ENCODE data around the gene ITGAD.

Gene ITGAD

DNA sequence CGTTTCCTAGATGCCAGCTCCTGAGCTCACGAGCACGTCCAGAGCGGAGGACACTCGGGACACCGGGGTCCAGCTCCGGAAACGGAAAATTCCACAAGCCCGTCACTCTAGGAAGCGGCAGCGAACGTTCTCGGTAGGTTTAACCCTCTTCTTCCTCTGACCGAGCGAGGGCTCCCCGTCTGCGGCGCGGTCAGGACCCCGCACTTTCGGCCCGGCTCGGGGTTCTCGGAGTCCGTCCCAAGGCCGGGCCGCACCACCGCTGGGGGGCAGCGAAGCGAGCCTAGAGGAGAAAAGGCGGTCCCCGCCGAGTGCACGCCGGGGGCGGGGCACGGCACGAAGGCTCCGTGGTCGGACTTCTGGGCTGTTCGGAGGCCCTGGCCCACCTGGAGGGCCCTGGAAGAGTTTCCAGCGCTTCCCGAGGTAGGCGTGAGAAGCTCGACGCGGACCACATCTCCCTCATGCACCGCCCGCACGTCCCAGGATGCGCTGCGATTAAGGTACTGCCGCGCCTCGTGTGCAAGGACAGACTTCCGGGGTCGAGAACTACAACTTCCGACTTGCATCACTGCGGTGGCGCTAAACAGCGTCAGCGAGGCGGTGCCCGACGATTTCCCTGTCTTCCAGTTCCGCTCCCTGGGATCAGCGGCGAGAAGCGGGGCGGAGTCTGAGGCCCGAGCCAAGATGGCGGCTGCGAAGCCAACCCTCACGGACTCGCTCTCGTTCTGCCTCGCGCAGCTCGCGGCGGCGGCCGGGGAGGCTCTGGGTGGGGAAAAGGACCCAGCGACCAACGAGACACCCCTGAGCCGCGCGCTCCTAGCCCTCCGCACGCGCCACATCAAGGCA is 65.9 kb downstream of the ITGAD start, which contains the start of gene ARMC5:
ARMC5 (plus strand) TSS at position 658 of the 843 bp plus-strand sequence; CDS start at position 682, 24 bp downstream.
- Mint-ChIP-seq H3K9me3 (no peaks in the 10 kb centered on the region), H3K27ac (peak within 1 kb of the TSS; percentile 98), H3K27me3 (peaks cover 3% of the 10 kb centered on the region), H3K4me3 (peak within 1 kb of the TSS; percentile 92), H3K4me1 (peaks cover 53% of the 10 kb centered on the region), H3K36me3 (peaks cover 37% of the 10 kb centered on the region)
- CTCF ChIA-PET, result interaction anchor here (1.2 to 7.8 kb wide), 8 partner anchors 10 to 408 kb away, joined by 3 to 62 read pairs (median 4); partner anchors contain the start of gene RUSF1
- DNase-seq, result peak; percentile 98

DNA sequence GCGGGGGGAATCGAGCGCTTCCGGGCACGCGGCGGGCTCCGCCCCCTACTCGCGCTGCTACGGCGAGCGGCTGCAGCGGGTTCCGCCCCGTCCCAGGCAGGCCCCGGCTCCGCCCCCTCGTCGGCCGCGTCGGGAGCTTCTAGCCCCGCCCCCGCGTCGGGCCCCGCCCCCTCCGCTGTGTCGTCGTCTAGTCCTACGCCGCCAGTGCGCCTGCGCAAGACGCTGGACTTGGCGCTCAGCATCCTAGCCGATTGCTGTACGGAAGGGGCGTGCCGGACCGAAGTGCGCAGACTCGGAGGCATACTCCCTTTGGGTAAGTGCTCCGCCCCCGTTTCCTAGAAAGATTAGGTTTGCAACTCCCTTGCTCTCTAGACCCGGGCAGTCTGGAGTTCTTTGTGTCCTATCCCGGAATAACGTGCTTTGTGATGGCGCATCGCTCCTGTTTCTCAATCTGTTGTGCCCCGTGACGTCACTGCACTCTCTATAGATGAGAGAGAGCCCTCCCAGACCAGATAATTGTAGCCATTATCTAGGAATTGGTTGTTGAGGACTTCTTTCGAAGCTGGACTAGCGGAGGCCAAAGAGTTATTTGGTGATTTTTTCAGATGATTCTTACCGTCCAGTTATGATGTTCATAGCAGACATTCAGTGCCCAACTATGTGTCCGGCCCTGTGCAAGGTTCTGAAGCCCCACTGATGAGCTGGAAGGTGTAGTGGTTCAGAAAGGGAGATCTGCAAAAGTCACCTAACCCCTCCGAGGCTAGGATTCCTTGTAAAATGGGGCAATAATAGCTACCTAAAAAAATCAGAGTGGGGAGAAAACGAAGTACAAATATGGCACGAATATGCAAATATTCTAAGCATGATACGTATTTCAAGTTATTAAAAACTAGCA is 66.8 kb downstream of the ITGAD start:
- no peaks in the 10 kb centered on the region for H3K9me3 Mint-ChIP-seq
- peaks cover 38% of the 10 kb centered on the region for H3K36me3 Mint-ChIP-seq
- H3K27ac Mint-ChIP-seq, result peak overlapping the region; percentile 98
- H3K4me1 Mint-ChIP-seq, result peaks cover 49% of the 10 kb centered on the region
- peaks cover 3% of the 10 kb centered on the region for H3K27me3 Mint-ChIP-seq
- CTCF ChIA-PET, result interaction anchor here (0.8 to 7.8 kb wide), 19 partner anchors 9 to 417 kb away, joined by 3 to 62 read pairs (median 4); partner anchors contain the start of genes PYCARD, RUSF1 and ZNF267
- H3K4me3 Mint-ChIP-seq, result peak overlapping the region; percentile 92
- peak; percentile 100 for DNase-seq

DNA sequence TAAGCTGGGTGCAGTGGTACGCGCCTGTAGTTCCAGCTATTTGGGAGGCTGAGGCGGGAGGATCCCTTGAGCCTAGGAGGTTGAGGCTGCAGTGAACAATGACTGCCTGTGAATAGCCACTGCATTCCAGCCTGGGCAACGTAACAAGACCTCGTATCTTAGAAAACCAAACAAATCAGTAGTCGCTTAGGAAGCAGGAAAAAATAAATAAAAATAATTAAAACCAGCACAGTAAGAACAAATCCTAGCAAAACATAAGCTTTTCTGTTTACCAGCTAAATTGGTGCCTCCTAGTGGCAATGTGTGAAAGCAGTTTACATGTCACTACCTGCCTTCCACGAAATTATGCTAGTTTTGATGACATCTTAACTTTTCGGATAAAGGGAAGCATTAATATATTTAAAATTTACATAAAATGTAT is 67.5 kb downstream of the ITGAD start:
- H3K4me1 Mint-ChIP-seq, result peaks cover 43% of the 10 kb centered on the region
- no peaks in the 10 kb centered on the region for H3K9me3 Mint-ChIP-seq
- CTCF ChIA-PET, result interaction anchor here (0.8 to 7.8 kb wide), 18 partner anchors 9 to 417 kb away, joined by 3 to 62 read pairs (median 4); partner anchors contain the start of genes PYCARD, RUSF1 and ZNF267
- peak overlapping the region; percentile 98 for H3K27ac Mint-ChIP-seq
- peak; percentile 37 for DNase-seq
- H3K27me3 Mint-ChIP-seq, result peaks cover 3% of the 10 kb centered on the region
- H3K36me3 Mint-ChIP-seq, result peaks cover 40% of the 10 kb centered on the region
- peak overlapping the region; percentile 92 for H3K4me3 Mint-ChIP-seq

DNA sequence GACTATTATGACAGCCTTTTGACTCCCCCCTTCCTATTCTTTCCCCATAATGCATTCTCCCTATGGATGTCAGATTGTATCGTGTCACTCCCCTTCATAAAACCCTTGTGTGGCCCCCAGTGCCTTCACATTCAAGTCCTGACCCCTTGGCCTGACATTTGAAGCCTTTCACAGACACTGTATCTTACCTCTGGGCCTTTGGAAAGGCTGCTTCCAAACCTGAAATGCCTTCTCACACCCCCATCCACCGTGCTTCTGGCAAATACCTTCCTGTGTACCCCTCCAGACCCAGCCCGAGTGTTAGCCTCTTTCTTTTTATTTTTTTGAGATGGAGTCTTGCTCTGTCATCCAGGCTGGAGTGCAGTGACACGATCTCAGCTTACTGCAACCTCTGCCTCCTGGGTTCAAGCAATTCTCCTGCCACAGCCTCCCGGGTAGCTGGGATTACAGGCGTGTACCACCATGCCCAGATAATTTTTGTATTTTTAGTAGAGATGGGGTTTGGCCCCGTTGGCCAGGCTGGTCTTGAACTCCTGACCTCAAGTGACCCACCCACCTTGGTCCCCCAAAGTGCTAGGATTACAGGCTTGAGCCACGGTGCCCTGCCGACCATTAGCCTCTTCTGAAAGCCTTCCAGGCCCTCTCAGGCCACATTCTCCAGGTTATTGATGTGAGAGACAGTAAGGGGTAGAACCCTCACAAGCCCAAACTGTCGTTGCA is 68.2 kb downstream of the ITGAD start:
- Mint-ChIP-seq H3K27me3 (peaks cover 3% of the 10 kb centered on the region), H3K36me3 (peaks cover 35% of the 10 kb centered on the region), H3K27ac (peak overlapping the region; percentile 35), H3K4me1 (peaks cover 36% of the 10 kb centered on the region), H3K9me3 (no peaks in the 10 kb centered on the region), H3K4me3 (no peak overlapping the region)
- CTCF ChIA-PET, result interaction anchor here (0.8 to 7.8 kb wide), 15 partner anchors 9 to 416 kb away, joined by 3 to 62 read pairs (median 4); partner anchors contain the start of genes PYCARD and ZNF267
- no peak for DNase-seq

DNA sequence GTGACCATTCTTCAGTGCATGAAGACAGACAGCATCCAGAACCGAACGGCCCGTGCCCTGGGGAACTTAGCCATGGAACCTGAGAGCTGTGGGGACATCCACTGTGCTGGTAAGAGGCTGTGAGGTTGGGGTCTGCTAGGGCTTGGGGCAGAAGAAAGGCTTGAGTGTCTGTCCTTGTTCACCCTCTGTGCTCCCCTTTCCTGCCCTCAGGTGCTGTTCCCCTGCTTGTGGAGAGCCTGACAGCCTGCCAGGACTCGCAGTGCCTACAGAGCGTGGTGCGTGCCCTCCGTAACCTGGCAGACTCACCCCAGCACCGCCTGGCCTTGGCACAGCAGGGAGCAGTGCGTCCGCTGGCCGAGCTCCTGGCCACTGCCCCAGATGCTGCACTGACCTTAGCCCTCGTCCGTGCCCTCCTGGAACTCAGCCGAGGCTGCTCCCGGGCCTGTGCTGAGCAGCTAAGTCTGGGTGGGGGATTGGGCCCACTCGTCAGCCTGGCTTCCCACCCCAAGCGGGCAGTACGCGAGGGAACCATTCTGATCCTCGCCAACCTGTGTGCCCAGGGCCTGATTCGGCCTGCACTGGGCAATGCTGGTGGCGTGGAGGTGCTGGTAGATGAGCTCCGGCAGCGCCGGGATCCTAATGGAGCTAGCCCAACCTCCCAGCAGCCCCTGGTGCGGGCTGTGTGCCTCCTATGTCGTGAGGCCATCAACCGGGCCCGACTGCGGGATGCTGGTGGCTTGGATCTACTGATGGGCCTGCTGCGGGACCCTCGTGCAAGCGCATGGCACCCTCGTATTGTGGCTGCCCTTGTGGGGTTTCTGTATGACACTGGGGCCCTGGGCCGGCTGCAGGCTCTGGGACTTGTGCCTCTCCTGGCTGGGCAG is 69.0 kb downstream of the ITGAD start:
- Mint-ChIP-seq H3K36me3 (peaks cover 34% of the 10 kb centered on the region), H3K9me3 (no peaks in the 10 kb centered on the region), H3K4me1 (peaks cover 33% of the 10 kb centered on the region), H3K27ac (no peak overlapping the region), H3K4me3 (no peak overlapping the region), H3K27me3 (peaks cover 3% of the 10 kb centered on the region)
- DNase-seq, result no peak
- CTCF ChIA-PET, result interaction anchor here (0.5 to 7.8 kb wide), 4 partner anchors 14 to 405 kb away, joined by 3 to 62 read pairs (median 11); partner anchors contain the start of gene RUSF1

DNA sequence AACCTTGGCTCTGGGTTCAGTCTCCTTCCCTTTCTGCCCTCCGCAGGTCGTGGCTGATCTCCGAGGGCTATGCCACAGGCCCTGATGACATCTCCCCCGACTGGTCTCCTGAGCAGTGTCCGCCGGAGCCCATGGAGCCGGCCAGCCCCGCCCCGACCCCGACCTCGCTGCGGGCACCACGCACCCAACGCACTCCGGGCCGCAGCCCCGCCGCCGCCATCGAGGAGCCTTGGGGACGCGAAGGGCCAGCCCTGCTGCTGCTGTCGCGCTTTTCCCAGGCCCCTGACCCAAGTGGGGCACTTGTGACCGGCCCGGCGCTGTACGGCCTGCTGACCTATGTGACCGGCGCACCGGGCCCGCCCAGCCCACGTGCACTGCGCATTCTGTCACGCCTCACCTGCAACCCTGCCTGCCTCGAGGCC is 71.2 kb downstream of the ITGAD start:
- Mint-ChIP-seq H3K4me3 (no peak overlapping the region), H3K9me3 (no peaks in the 10 kb centered on the region), H3K27me3 (peaks cover 2% of the 10 kb centered on the region), H3K36me3 (peaks cover 27% of the 10 kb centered on the region), H3K4me1 (peaks cover 30% of the 10 kb centered on the region), H3K27ac (no peak overlapping the region)
- CTCF ChIA-PET, result interaction anchor here (0.9 kb wide), 1 partner anchor 14 kb away, joined by 3 read pairs; no protein-coding TSS in a partner anchor
- DNase-seq, result no peak

DNA sequence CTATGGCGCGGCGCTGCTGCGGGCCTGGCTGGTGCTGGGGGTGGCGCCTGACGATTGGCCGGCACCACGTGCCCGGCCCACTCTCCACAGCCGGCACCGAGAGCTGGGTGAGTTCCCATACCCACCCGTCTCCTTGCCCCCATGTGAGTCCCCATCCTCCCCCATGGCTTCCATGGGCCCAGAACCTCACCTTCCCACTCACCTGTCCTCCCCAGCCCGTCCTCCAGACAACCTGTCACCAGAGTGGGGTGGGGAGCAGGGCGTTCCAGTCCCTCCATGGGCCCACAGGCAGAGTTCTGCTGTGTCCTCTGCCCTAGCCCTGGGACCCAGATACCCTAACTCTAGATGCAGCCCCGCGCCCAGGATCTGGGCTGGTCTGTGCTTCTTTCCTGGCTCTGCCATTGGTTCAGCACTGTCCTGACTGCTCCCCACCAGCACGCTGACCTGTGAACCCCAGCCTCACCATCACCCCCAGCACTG is 71.7 kb downstream of the ITGAD start:
- Mint-ChIP-seq H3K4me3 (no peak overlapping the region), H3K27me3 (no peaks in the 10 kb centered on the region), H3K4me1 (peaks cover 29% of the 10 kb centered on the region), H3K9me3 (no peaks in the 10 kb centered on the region), H3K27ac (no peak overlapping the region), H3K36me3 (peaks cover 27% of the 10 kb centered on the region)
- no peak for DNase-seq
- CTCF ChIA-PET, result no interaction called here

DNA sequence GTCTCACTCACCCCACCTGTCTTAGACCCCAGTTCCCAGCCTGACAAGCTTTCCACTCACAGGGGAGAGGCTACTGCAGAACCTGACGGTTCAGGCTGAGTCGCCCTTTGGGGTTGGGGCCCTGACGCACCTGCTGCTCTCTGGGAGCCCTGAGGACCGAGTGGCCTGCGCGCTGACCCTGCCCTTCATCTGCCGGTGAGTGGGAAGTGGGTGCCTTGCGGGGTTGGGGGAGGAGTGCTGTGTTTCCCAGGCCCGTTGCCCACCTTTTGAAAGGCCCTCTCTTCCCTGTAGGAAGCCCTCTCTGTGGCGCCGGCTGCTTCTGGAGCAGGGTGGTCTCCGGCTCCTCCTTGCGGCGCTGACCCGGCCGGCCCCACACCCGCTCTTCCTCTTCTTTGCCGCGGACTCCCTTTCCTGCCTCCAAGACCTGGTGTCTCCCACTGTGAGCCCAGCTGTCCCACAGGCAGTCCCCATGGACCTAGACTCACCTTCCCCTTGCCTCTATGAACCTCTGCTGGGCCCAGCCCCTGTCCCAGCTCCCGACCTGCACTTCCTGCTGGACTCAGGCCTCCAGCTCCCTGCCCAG is 72.7 kb downstream of the ITGAD start:
- Mint-ChIP-seq H3K27me3 (peaks cover 7% of the 10 kb centered on the region), H3K27ac (no peak overlapping the region)
- DNase-seq, result no peak

DNA sequence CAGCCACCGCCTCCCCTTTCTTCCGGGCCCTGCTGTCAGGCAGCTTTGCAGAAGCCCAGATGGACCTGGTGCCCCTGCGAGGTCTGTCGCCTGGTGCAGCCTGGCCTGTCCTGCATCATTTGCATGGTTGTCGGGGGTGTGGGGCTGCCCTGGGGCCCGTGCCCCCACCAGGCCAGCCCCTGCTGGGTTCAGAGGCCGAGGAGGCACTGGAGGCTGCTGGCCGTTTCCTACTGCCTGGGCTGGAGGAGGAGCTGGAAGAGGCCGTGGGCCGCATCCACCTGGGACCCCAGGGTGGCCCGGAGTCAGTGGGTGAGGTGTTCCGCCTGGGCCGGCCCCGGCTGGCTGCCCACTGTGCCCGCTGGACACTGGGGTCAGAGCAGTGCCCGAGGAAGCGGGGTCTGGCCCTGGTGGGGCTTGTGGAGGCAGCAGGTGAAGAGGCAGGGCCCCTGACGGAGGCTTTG is 73.3 kb downstream of the ITGAD start:
- Mint-ChIP-seq H3K27me3 (peaks cover 12% of the 10 kb centered on the region), H3K36me3 (peaks cover 27% of the 10 kb centered on the region), H3K4me3 (no peak overlapping the region), H3K4me1 (peaks cover 14% of the 10 kb centered on the region), H3K27ac (no peak overlapping the region), H3K9me3 (no peaks in the 10 kb centered on the region)
- CTCF ChIA-PET, result no interaction called here
- DNase-seq, result no peak

More for the DNA sequence above, 72.7 kb downstream of the ITGAD start:
- CTCF ChIA-PET, result no interaction called here
- no peak overlapping the region for H3K4me3 Mint-ChIP-seq
- peaks cover 18% of the 10 kb centered on the region for H3K4me1 Mint-ChIP-seq
- H3K36me3 Mint-ChIP-seq, result peaks cover 27% of the 10 kb centered on the region
- no peaks in the 10 kb centered on the region for H3K9me3 Mint-ChIP-seq

DNA sequence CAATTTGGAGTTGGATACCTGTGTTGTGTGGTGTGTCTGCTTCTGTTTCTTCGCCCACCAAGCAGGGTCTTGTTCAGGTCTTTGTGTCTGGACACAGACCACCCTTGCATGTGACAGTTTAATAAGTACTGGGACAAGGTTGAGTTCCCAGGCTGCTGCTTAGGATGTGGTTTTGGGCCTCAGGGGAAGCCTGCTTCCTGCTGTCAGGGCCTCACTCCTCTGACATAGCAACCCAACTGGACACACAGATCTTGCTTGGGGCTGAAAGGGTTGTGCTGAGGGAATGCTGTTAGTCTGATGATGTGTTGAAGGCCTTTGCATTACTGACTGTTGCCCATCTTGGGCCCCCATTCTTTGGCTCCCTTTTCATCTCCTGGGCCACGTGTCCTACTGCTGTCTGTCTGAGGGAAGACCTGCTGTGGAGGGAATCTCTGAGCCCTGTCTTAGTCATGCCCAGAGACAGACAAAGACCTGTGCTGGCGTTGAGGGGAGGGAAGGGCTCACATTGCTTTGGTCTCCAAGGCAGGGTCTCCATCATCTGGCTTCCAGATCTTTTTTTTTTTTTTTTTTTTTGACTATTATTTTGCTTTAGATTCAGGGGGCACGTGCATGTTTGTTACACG is 74.1 kb downstream of the ITGAD start:
- peaks cover 27% of the 10 kb centered on the region for H3K36me3 Mint-ChIP-seq
- no peak overlapping the region for H3K4me3 Mint-ChIP-seq

DNA sequence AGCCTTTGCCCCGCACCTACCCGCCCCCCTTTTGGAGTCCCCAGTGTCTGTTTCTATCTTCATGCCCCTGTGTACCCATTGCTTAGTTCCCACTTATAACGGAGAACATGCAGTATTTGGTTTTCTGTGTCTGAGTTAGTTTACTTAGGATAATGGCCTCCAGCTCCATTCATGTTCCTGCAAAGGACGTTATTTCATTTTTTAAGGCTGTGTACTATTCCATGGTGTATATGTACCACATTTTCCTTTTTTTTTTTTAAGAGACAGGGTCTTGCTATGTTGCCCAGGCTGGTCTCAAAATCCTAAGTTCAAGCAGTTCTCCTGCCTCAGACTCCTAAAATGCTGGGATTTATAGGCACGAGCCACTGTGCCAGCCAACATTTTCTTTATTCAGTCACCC is 74.7 kb downstream of the ITGAD start:
- Mint-ChIP-seq H3K27ac (no peak overlapping the region), H3K36me3 (peaks cover 26% of the 10 kb centered on the region), H3K9me3 (no peaks in the 10 kb centered on the region), H3K4me1 (peaks cover 19% of the 10 kb centered on the region), H3K27me3 (peaks cover 27% of the 10 kb centered on the region), H3K4me3 (no peak overlapping the region)
- CTCF ChIA-PET, result no interaction called here
- DNase-seq, result no peak

More for the DNA sequence above, 74.1 kb downstream of the ITGAD start:
- Mint-ChIP-seq H3K4me1 (peaks cover 14% of the 10 kb centered on the region), H3K9me3 (no peaks in the 10 kb centered on the region), H3K27me3 (peaks cover 21% of the 10 kb centered on the region), H3K27ac (no peak overlapping the region)
- CTCF ChIA-PET, result no interaction called here
- DNase-seq, result no peak

DNA sequence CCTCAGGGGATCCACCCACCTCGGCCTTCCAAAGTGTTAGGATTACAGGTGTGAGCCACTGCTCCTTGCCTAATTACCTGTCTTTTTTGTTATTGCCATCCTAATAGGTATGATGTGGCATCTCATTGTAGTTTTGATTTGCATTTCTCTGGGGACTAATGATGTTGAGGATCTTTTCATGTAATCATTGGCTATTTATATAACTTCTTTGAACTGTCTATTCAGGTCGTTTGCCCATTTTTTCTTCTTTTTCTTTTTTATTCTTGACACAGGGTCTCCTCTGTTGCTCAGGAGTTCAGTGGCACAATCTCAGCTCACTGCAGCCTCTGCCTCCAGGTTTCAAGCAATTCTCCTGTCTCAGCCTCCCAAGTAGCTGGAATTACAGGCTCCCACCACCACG is 77.5 kb downstream of the ITGAD start:
- H3K27me3 Mint-ChIP-seq, result peaks cover 54% of the 10 kb centered on the region
- peaks cover 25% of the 10 kb centered on the region for H3K4me1 Mint-ChIP-seq
- peaks cover 10% of the 10 kb centered on the region for H3K36me3 Mint-ChIP-seq
- H3K4me3 Mint-ChIP-seq, result no peak overlapping the region
- no peak for DNase-seq
- CTCF ChIA-PET, result interaction anchor here (0.9 to 2.6 kb wide), 2 partner anchors 10 to 388 kb away, joined by 4 to 13 read pairs; partner anchors contain the start of gene ARMC5
- H3K9me3 Mint-ChIP-seq, result no peaks in the 10 kb centered on the region
- no peak overlapping the region for H3K27ac Mint-ChIP-seq

Measured in activated naive CD4-positive, alpha-beta T cell treated with anti-CD3 and anti-CD28 coated beads, Interleukin-2, amount 10 ng/mL, durations not matched to agents 7 days and 5 days (primary cell).